ENCODE measurements around the gene UQCRHL.

- TF ChIP-seq JUND (IDR thresholded peaks at IDR 0.05; ENCODE audit: low read depth, low read length) (no peak), CTCF (IDR thresholded peaks at IDR 0.05 in 2 of 3, conservative IDR thresholded peaks at IDR 0.05 in 1 of 3; ENCODE audit: control insufficient read depth in 2 of 3, extremely low read depth in 1 of 3, insufficient read depth in 1 of 3, low read depth in 3 of 3, low read length in 3 of 3) (no peak), POLR2A (IDR thresholded peaks at IDR 0.05; ENCODE audit: low read depth, low read length) (peak; percentile 71), NFIC (IDR thresholded peaks at IDR 0.05; ENCODE audit: low read depth, low read length) (0 out of 2 replicates have a peak, but pooled peaks have one; percentile 14), SMC3 (IDR thresholded peaks at IDR 0.05; ENCODE audit: borderline replicate concordance, low read length) (no peak)
These were observed 41.7 kb upstream of the UQCRHL start for GRCh38 chr1:15848929-15849774.
